Duodenal mucosa (tissue), 2 donors: ENCODE results near the gene TRMT11.

ENCODE experiments used
- H3K27ac ChIP-seq: one replicate; pipeline ENCODE4 v1.7.0; 2013; ENCODE audit warnings: low read depth, low read length
- H3K27me3 ChIP-seq, 2 donors: one replicate each; pipeline ENCODE4 v1.7.0; 2013; ENCODE audit warnings: low read length in 2 of 2, control low read depth in 1 of 2; ENCODE audit not compliant: insufficient read depth in 2 of 2, control insufficient read depth in 1 of 2
- H3K36me3 ChIP-seq, 2 donors: one replicate each; pipeline ENCODE4 v1.7.0; 2013; ENCODE audit warnings: low read length in 2 of 2, control low read depth in 1 of 2; ENCODE audit not compliant: insufficient read depth in 2 of 2, control insufficient read depth in 1 of 2
- H3K4me1 ChIP-seq, 2 donors: one replicate each; pipeline ENCODE4 v1.7.0; 2013; ENCODE audit warnings: low read length in 2 of 2, control low read depth in 1 of 2; ENCODE audit not compliant: insufficient read depth in 2 of 2, control insufficient read depth in 1 of 2
- H3K4me3 ChIP-seq, 2 donors: one replicate each; pipeline ENCODE4 v1.7.0; 2013; ENCODE audit warnings: low read length in 2 of 2, low read depth in 1 of 2
- H3K9ac ChIP-seq, 2 donors: one replicate each; pipeline ENCODE4 v1.7.0; 2013; ENCODE audit warnings: low read length in 2 of 2, low read depth in 1 of 2
- H3K9me3 ChIP-seq, 2 donors: one replicate each; pipeline ENCODE4 v1.7.0; 2013; ENCODE audit warnings: low read length in 2 of 2, control low read depth in 1 of 2; ENCODE audit not compliant: control insufficient read depth in 1 of 2

Gene TRMT11

DNA sequence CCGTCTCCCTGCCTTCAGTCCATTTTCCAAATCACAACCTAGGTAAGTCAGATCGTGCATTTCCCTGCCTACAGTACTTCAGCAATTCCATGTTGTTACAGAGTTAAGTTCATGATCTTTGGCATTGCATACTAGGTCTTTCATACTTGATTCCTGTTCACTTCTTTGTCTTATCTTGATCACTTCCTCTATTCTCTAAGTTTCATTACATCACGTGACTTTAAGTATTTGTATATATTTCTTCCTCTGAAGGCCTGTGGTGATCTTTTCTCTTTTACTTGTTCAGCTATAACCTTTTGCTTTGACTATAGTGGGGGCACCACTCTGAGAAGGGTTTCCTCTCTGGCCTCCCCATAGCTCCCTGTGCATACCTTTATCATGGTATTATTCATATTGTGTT lies 100.2 kb downstream of the TRMT11 start:
- Histone ChIP-seq H3K36me3 (no peaks in the 10 kb centered on the region), H3K27me3 (no peaks in the 10 kb centered on the region), H3K4me1 (no peaks in the 10 kb centered on the region), H3K27ac (no peak overlapping the region), H3K4me3 (no peak overlapping the region), H3K9me3 (no peaks in the 10 kb centered on the region), H3K9ac (no peak overlapping the region)
